GM12865 (cell line): ENCODE measurements around the gene ADRA2C.

Experiments
- DNase-seq: peaks from one replicate; pipeline ENCODE4 v3.0.0; 2010; ENCODE audit warnings: low read depth
- H3K4me3 ChIP-seq: 2 replicates; pipeline ENCODE4 v1.5.1; 2011; ENCODE audit warnings: mild to moderate bottlenecking, low read depth, low read length, control low read depth
- CTCF ChIP-seq: IDR thresholded peaks from 2 replicates; pipeline ENCODE4 v1.5.1; 2011; ENCODE audit warnings: low read length, control low read depth, low read depth, inconsistent platforms; ENCODE audit not compliant: insufficient read depth; ENCODE audit errors: missing control alignments

The ADRA2C gene

GRCh38 chr4:3740256-3740655 lies 25.9 kb upstream of the ADRA2C start:
- no peak for DNase-seq
- H3K4me3 ChIP-seq = no peak overlapping the region
- TF ChIP-seq CTCF = no peak

- TF ChIP-seq CTCF = no peak
- DNase-seq = no peak
- H3K4me3 ChIP-seq = no peak overlapping the region
Observed at GRCh38 chr4:3741217-3742011, 24.8 kb upstream of the ADRA2C start.

- DNase-seq = no peak
- no peak for TF ChIP-seq CTCF
- no peak overlapping the region for H3K4me3 ChIP-seq
Observed at GRCh38 chr4:3742610-3743009, 23.6 kb upstream of the ADRA2C start.

GRCh38 chr4:3744232-3744631 lies 22.0 kb upstream of the ADRA2C start:
- no peak overlapping the region for H3K4me3 ChIP-seq
- no peak for TF ChIP-seq CTCF
- DNase-seq = no peak

- no peak for TF ChIP-seq CTCF
- DNase-seq = no peak
- no peak overlapping the region for H3K4me3 ChIP-seq
Observed at GRCh38 chr4:3744901-3745300, 21.3 kb upstream of the ADRA2C start.

- no peak for TF ChIP-seq CTCF
- no peak for DNase-seq
- H3K4me3 ChIP-seq = no peak overlapping the region
Observed at GRCh38 chr4:3745886-3746656, 20.1 kb upstream of the ADRA2C start.
